HepG2 (cell line): ENCODE measurements around the gene JAK1. TPM values are rescaled to one million over a fixed set of nuclear protein-coding genes. Genes with fewer than 3 reads are reported as not detected.

ENCODE experiments used
- ATAC-seq: fragments of 200-7000 bp; cut with Tn5 transposase; 3 replicates; pipeline ENCODE4 v1.9.1; 2020; ENCODE audit warnings: mild to moderate bottlenecking, moderate library complexity
- BruUV-seq: library from RNA; stranded (reverse); fragments of 400-500 nt; replicated peaks from 2 replicates; lab custom pipeline; 2021; lab: Mats Ljungman, UMichigan
- CTCF ChIA-PET: fragments of 300-600 bp; formaldehyde crosslinking; extraction: SDS; loops from one replicate; lab custom pipeline; 2021; ENCODE audit warnings: low total read pairs, inconsistent platforms, low intra/inter-chr PET ratio; lab: Yijun Ruan, JAX
- POLR2A ChIA-PET: fragments of 350-600 bp; sonication (Branson Sonifier 250); formaldehyde crosslinking; loops from one replicate; lab custom pipeline; 2020; ENCODE audit warnings: antibody characterized with exemption, inconsistent platforms; lab: Yijun Ruan, JAX
- DNase-seq: peaks from one replicate; pipeline ENCODE4 v3.0.0-alpha.2; 2015; ENCODE audit warnings: low spot score
- FAIRE-seq: peaks from 3 replicates; lab custom pipeline; 2011; peaks lifted over from hg19 to GRCh38; lab: Jason Lieb, UNC
- H2AFZ ChIP-seq: one replicate; pipeline ENCODE4 v1.6.1; 2011; ENCODE audit warnings: low read length, inconsistent platforms
- H3K27ac ChIP-seq: fragments of 300-600 bp; 3 replicates; pipeline ENCODE4 v1.8.0; 2011; ENCODE audit warnings: mixed run types, mild to moderate bottlenecking, mixed read lengths, low read length, inconsistent platforms; ENCODE audit not compliant: insufficient read depth; ENCODE audit errors: extremely low read length
- H3K27me3 ChIP-seq, 2 experiments: fragments of 200-600 bp in 1 of 2; 2 replicates in 1 of 2; 3 replicates in 1 of 2; pipeline versions ENCODE4 v1.6.0 to v1.8.0; 2011; ENCODE audit warnings: low read length in 2 of 2, mild to moderate bottlenecking in 2 of 2, moderate library complexity in 2 of 2, inconsistent platforms in 1 of 2; ENCODE audit not compliant: insufficient read depth in 2 of 2, control insufficient read depth in 1 of 2
- H3K36me3 ChIP-seq, 2 experiments: fragments of 200-600 bp in 1 of 2; replicated peaks in 1 of 2; 2 replicates in 1 of 2; 3 replicates in 1 of 2; pipeline versions ENCODE4 v1.5.1 to v1.8.0; 2011; ENCODE audit warnings: low read length in 2 of 2, inconsistent platforms in 1 of 2; ENCODE audit not compliant: insufficient read depth in 2 of 2, control insufficient read depth in 1 of 2
- H3K4me1 ChIP-seq: 2 replicates; pipeline ENCODE4 v1.5.1; 2012; ENCODE audit warnings: low read length, inconsistent platforms; ENCODE audit not compliant: insufficient read depth
- H3K4me2 ChIP-seq: 2 replicates; pipeline ENCODE4 v1.6.0; 2011; ENCODE audit warnings: low read depth, low read length, inconsistent platforms
- H3K4me3 ChIP-seq, 3 experiments: fragments of 200-600 bp in 1 of 3; sonication (generic), shearing (Covaris generic) in 1 of 3; replicated peaks in 1 of 3; 2 replicates each; pipeline ENCODE4 v1.5.1; 2011 to 2016; ENCODE audit warnings: low read length in 3 of 3, inconsistent platforms in 2 of 3, low read depth in 2 of 3, mild to moderate bottlenecking in 2 of 3, control low read depth in 1 of 3, mixed read lengths in 1 of 3; ENCODE audit not compliant: insufficient read depth in 1 of 3
- H3K79me2 ChIP-seq: one replicate; pipeline ENCODE4 v1.6.1; 2011; ENCODE audit warnings: low read length, inconsistent platforms; ENCODE audit not compliant: insufficient read depth
- H3K9ac ChIP-seq: 2 replicates; pipeline ENCODE4 v1.6.0; 2011; ENCODE audit warnings: mild to moderate bottlenecking, low read depth, low read length, inconsistent platforms; ENCODE audit not compliant: insufficient read depth
- H3K9me3 ChIP-seq: 2 replicates; pipeline ENCODE4 v1.5.1; 2012; ENCODE audit warnings: mild to moderate bottlenecking, low read length
- H4K20me1 ChIP-seq: 2 replicates; pipeline ENCODE4 v1.6.0; 2011; ENCODE audit warnings: inconsistent platforms, mild to moderate bottlenecking, low read length, moderate library complexity; ENCODE audit not compliant: insufficient read depth
- ARID3A ChIP-seq: IDR thresholded peaks from 2 replicates; pipeline ENCODE4 v1.6.1; 2012; ENCODE audit warnings: low read depth, low read length, improper control_type of control experiment
- GTF3A ChIP-seq: sonication (generic); formaldehyde crosslinking; conservative IDR thresholded peaks from 2 replicates; pipeline ENCODE4 v1.4.0; 2020; ENCODE audit warnings: mild to moderate bottlenecking, missing genetic modification reagents
- MATR3 ChIP-seq: sonication (generic); formaldehyde crosslinking; IDR thresholded peaks from 2 replicates; pipeline ENCODE4 v1.4.0; 2020; ENCODE audit warnings: missing genetic modification reagents
- SKI ChIP-seq: fragments of 450-650 bp; IDR thresholded peaks from one replicate; pipeline ENCODE4 v1.6.1; 2018; ENCODE audit warnings: mild to moderate bottlenecking; ENCODE audit not compliant: partially characterized antibody
- SMARCC2 ChIP-seq: fragments of 450-650 bp; IDR thresholded peaks from 2 replicates; pipeline ENCODE4 v1.6.1; 2017; ENCODE audit warnings: antibody characterized with exemption, mild to moderate bottlenecking
- SOX5 ChIP-seq: IDR thresholded peaks from 2 replicates; pipeline ENCODE4 v1.6.1; 2016; ENCODE audit warnings: borderline replicate concordance
- YEATS2 ChIP-seq: sonication (generic); formaldehyde crosslinking; IDR thresholded peaks from 2 replicates; pipeline ENCODE4 v1.4.0; 2020; ENCODE audit warnings: missing genetic modification reagents, borderline replicate concordance
- ZC3H4 ChIP-seq: sonication (generic); formaldehyde crosslinking; IDR thresholded peaks from 2 replicates; pipeline ENCODE4 v1.4.0; 2020; ENCODE audit warnings: missing genetic modification reagents, borderline replicate concordance
- ZIK1 ChIP-seq: sonication (generic); formaldehyde crosslinking; IDR thresholded peaks from 2 replicates; pipeline ENCODE4 v1.5.0; 2020; ENCODE audit warnings: mild to moderate bottlenecking, low read depth, missing genetic modification reagents, borderline replicate concordance
- ZNF354B ChIP-seq: sonication (generic); formaldehyde crosslinking; IDR thresholded peaks from 2 replicates; pipeline ENCODE4 v1.8.0; 2022; ENCODE audit warnings: mild to moderate bottlenecking, missing genetic modification reagents
- ZNF598 ChIP-seq: sonication (generic); formaldehyde crosslinking; IDR thresholded peaks from 2 replicates; pipeline ENCODE4 v1.5.1; 2020; ENCODE audit warnings: mild to moderate bottlenecking, missing genetic modification reagents, borderline replicate concordance
- ZNF672 ChIP-seq: sonication (generic); formaldehyde crosslinking; IDR thresholded peaks from 2 replicates; pipeline ENCODE4 v1.8.1; 2022; ENCODE audit warnings: missing genetic modification reagents
- ZNF790 ChIP-seq: sonication (generic); formaldehyde crosslinking; IDR thresholded peaks from 2 replicates; pipeline ENCODE4 v1.8.0; 2022; ENCODE audit warnings: missing genetic modification reagents, mild to moderate bottlenecking, borderline replicate concordance
- WGBS: methylation state at CpG from one replicate; pipeline ENCODE4 v1.1.6; 2017; ENCODE audit warnings: low lambda C conversion rate; 5-methylcytosine and 5-hydroxymethylcytosine counted together
- in situ Hi-C: cut with HindIII; loops from 2 replicates; pipeline ENCODE4 v1.10.0; 2017; ENCODE audit warnings: low pct_unique_long_range_greater_than_20kb; ENCODE audit not compliant: extremely low pct_ligation_motif_present
- intact Hi-C: fragments of 100-400 bp; cut with micrococcal nuclease; formaldehyde crosslinking; loops from one replicate; pipeline ENCODE4 v1.10.0; 2022; ENCODE audit not compliant: unreplicated experiment
- polyA plus RNA-seq, 8 experiments: library from polyadenylated mRNA; depleted of rRNA in 3 of 8; stranded (reverse) in 7 of 8; unstranded in 1 of 8; fragments of >200 nt; fragmentation: Illumina TruSeq in 4 of 8; extraction: Trizol in 4 of 8; gene quantifications; 2 replicates each; pipeline versions ENCODE4 v1.2.1 to v1.2.3, GENCODE V29; 2011 to 2016; ENCODE audit warnings: low read depth in 4 of 8, missing spikeins in 1 of 8, mixed read lengths in 1 of 8; ENCODE audit not compliant: insufficient read depth in 1 of 8
- total RNA-seq, 5 experiments: library from RNA; depleted of rRNA; stranded (reverse); fragments of >200 nt; fragmentation: Illumina TruSeq; extraction: Trizol; gene quantifications; 2 replicates each; pipeline ENCODE4 v1.2.3, GENCODE V29; 2016; ENCODE audit warnings: low read depth in 1 of 5
- TF ChIP-seq, protein P1 (sequence below): sonication (generic); formaldehyde crosslinking; IDR thresholded peaks from 2 replicates; pipeline ENCODE4 v1.4.0; 2020; ENCODE audit warnings: missing genetic modification reagents

The JAK1 gene
- total and polyA plus RNA-seq, 2 of the 13 experiments (the other 11 are each of a cell fraction or from before 2014, with no cell fraction given): 23.9 to 42.4 TPM

GRCh38 chr1:64811131-64811530, 155.2 kb downstream of the JAK1 start (continued):
- no peak for TF ChIP-seq ARID3A
- TF ChIP-seq ZNF598 (CRISPR knock-in tag): no peak
- no peak for TF ChIP-seq MATR3 (CRISPR knock-in tag)
- TF ChIP-seq ZIK1 (CRISPR knock-in tag): no peak
- no peak for TF ChIP-seq ZNF790 (CRISPR knock-in tag)

- no peak overlapping the region for H3K4me3 ChIP-seq
- H4K20me1 ChIP-seq: no peaks in the 10 kb centered on the region
- POLR2A ChIA-PET: no interaction called here
- no peak for DNase-seq
- intact Hi-C loops (no loop called here), in situ Hi-C loops (loop anchor here (10.0 kb wide), 1 partner anchor 65 kb away; the partner anchor contains the start of gene RAVER2)
- H3K27me3 ChIP-seq: no peaks in the 10 kb centered on the region
- no peak overlapping the region for H3K4me2 ChIP-seq
- no peaks in the 10 kb centered on the region for H3K9me3 ChIP-seq
- H2AFZ ChIP-seq: no peak overlapping the region
- no peaks in the 10 kb centered on the region for H3K79me2 ChIP-seq
- ATAC-seq: no peak
- H3K9ac ChIP-seq: no peak overlapping the region
- no peak overlapping the region for H3K27ac ChIP-seq
- no peak for FAIRE-seq
- no peaks in the 10 kb centered on the region; a peak in 1 of 5 replicates for H3K36me3 ChIP-seq
- TF ChIP-seq ZNF672 (CRISPR knock-in tag) (no peak), SMARCC2 (no peak), ZC3H4 (CRISPR knock-in tag) (no peak), SOX5 (CRISPR knock-in tag) (no peak), ZNF354B (CRISPR knock-in tag) (no peak), YEATS2 (no peak), SKI (no peak), GTF3A (CRISPR knock-in tag) (no peak)
- TF ChIP-seq, protein P1, sequence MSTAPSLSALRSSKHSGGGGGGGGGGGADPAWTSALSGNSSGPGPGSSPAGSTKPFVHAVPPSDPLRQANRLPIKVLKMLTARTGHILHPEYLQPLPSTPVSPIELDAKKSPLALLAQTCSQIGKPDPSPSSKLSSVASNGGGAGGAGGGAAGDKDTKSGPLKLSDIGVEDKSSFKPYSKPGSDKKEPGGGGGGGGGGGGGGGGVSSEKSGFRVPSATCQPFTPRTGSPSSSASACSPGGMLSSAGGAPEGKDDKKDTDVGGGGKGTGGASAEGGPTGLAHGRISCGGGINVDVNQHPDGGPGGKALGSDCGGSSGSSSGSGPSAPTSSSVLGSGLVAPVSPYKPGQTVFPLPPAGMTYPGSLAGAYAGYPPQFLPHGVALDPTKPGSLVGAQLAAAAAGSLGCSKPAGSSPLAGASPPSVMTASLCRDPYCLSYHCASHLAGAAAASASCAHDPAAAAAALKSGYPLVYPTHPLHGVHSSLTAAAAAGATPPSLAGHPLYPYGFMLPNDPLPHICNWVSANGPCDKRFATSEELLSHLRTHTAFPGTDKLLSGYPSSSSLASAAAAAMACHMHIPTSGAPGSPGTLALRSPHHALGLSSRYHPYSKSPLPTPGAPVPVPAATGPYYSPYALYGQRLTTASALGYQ: no peak
- H3K4me1 ChIP-seq: no peaks in the 10 kb centered on the region
- no TSS peak for BruUV-seq
- WGBS: 100% methylated on average over 1 of the region's 1 CpG
- CTCF ChIA-PET: no interaction called here
These were observed 156.3 kb downstream of the JAK1 start for GRCh38 chr1:64810001-64810400.
